Measurements from ENCODE around the gene APMAP. TPM values are rescaled to one million over a fixed set of nuclear protein-coding genes. Genes with fewer than 3 reads are reported as not detected.

Gene APMAP
- total and polyA plus RNA-seq, 7 donors, result 9.6 to 55.8 (median 25.7) TPM

DNA sequence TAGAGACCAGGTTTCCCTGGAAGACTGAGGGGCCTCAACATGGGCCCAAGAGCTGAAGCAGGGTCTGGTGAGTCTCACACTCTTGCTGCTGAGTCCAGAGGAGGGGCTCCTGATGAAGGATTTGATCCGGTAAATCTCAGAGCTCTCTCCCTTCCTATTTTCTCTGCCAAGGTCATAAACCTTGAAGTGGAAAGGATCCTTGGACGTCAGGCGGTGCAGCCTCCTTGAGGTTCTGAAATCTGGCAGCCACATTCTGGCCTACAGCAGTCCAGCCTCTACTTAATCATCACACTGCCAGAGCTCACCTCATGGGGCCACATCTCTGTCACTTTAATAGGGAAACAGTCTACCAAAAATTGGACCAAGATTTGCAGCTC is 41.4 kb upstream of the APMAP start:
- Histone ChIP-seq H3K27me3 (no peaks in the 10 kb centered on the region), H3K36me3 (peaks cover 0 to 18% (median 7%) of the 10 kb centered on the region in 4 donors), H3K4me3 (no peak overlapping the region), H3K9me3 (no peaks in the 10 kb centered on the region), H3K4me1 (peaks cover 0 to 93% (median 69%) of the 10 kb centered on the region in 4 donors), H3K27ac (peak overlapping the region; percentile 71 to 93 (median 80))
- whole genome bisulfite sequencing, 2 donors, result 16 to 69% methylated on average over 3 of the region's 3 CpGs
- intact Hi-C loops (cut with DNase I), result loop anchor here (10.0 kb wide), 1 partner anchor 591 kb away; the partner anchor contains the start of gene NANP
- DNase-seq, result peak; percentile 82
- TF ChIP-seq, protein P1, sequence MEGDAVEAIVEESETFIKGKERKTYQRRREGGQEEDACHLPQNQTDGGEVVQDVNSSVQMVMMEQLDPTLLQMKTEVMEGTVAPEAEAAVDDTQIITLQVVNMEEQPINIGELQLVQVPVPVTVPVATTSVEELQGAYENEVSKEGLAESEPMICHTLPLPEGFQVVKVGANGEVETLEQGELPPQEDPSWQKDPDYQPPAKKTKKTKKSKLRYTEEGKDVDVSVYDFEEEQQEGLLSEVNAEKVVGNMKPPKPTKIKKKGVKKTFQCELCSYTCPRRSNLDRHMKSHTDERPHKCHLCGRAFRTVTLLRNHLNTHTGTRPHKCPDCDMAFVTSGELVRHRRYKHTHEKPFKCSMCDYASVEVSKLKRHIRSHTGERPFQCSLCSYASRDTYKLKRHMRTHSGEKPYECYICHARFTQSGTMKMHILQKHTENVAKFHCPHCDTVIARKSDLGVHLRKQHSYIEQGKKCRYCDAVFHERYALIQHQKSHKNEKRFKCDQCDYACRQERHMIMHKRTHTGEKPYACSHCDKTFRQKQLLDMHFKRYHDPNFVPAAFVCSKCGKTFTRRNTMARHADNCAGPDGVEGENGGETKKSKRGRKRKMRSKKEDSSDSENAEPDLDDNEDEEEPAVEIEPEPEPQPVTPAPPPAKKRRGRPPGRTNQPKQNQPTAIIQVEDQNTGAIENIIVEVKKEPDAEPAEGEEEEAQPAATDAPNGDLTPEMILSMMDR (IDR thresholded peaks at IDR 0.05), result no peak
- no peak for TF ChIP-seq POLR2A (IDR thresholded peaks at IDR 0.05)
- no peak for TF ChIP-seq EP300 (IDR thresholded peaks at IDR 0.05)
- TF ChIP-seq POLR2AphosphoS5 (IDR thresholded peaks at IDR 0.05), result peak; percentile 18 to 60 (median 40)

DNA sequence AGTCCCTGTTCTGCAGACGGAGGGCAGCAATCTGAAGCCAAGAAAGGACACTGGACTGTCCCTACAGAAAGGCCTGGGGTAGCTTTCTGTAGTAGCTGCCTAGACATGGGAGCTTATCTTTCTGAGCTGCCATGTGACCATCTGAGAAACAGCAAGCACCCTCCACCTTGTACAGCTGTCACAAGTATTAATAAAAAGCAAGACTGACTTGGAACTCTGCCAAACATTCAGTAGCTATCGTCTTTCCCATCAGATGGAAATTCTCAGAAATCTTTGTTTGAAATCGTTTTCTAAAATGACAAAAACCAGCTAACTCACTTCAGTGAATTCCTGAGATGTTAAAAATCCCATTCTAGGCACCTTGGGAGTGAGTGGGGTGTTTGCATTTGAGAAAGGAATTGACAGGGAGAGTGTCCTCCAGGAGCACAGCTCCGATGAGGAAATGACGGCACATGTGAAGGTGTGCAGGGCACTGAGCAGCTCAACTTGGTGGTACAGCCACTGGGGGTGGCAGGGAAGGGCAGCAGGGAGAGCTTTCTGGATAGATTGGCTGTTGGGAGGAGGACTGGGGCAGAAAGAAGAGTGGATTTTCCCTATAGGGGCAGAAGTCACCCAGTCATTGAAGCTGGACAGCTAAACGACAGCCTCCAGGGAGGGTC is 40.8 kb upstream of the APMAP start:
- Histone ChIP-seq H3K4me1 (peaks cover 0 to 88% (median 64%) of the 10 kb centered on the region in 4 donors), H3K4me3 (no peak overlapping the region), H3K9me3 (no peaks in the 10 kb centered on the region), H3K27ac (peak overlapping the region; percentile 71 to 93 (median 80)), H3K36me3 (peaks cover 0 to 22% (median 8%) of the 10 kb centered on the region in 4 donors), H3K27me3 (no peaks in the 10 kb centered on the region)
- no peak for TF ChIP-seq EP300 (IDR thresholded peaks at IDR 0.05)
- peak in 1 of 4 donors; percentile 2 for TF ChIP-seq POLR2AphosphoS5 (IDR thresholded peaks at IDR 0.05)
- DNase-seq, result no peak
- intact Hi-C loops (cut with DNase I), result loop anchor here (10.0 kb wide), 1 partner anchor 591 kb away; the partner anchor contains the start of gene NANP
- WGBS, 2 donors, result 21 to 51% methylated on average over 6 of the region's 6 CpGs

DNA sequence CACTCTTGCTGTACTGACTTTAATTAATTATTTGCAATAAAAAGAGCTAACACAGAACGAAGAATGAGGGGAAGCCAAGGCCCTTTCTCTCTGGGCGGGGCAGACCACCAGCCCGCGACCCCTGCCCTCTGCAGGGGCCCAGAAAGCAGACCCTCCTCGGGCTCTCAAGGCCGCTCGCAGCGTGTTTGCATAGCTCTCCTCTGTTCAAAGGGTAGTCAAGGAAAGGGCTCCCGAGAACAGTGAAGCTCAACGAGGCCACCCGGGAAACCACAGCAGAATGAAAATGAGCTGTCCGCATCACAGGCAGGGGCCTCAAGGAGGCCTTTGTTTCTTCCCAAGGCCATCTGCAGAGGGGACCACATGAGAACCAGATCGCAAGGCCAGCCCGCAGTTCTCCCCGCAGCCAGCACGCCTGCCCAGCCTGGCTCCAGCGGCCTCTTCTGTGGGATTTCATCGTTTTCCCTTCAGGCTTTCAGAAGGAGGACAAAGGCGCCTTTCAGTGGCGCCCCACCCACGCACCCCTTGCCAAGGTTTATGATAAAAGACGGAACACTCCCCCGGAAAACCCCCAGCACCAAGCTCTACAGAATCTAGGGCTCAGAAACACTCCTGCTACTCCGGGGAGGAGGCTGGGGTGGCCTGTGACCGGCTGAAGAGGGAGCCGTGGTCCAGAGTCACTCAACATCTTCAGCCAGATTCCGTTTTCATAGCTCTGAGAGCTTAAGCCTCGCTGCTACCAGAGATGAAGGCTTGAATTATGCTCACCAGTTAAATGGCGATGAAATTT is 40.1 kb upstream of the APMAP start:
- no peaks in the 10 kb centered on the region for H3K27me3 ChIP-seq
- no peaks in the 10 kb centered on the region for H3K9me3 ChIP-seq
- peaks cover 0 to 81% (median 56%) of the 10 kb centered on the region in 4 donors for H3K4me1 ChIP-seq
- TF ChIP-seq POLR2AphosphoS5 (IDR thresholded peaks at IDR 0.05), result peak in 1 of 4 donors; percentile 10
- TF ChIP-seq POLR2A (IDR thresholded peaks at IDR 0.05), result no peak
- peak overlapping the region; percentile 71 to 93 (median 80) for H3K27ac ChIP-seq
- WGBS, 2 donors, result 22 to 64% methylated on average over 29 of the region's 29 CpGs
- DNase-seq, result peak; percentile 83
- peaks cover 0 to 25% (median 8%) of the 10 kb centered on the region in 4 donors for H3K36me3 ChIP-seq
- intact Hi-C loops (cut with DNase I), result loop anchor here (10.0 kb wide), 1 partner anchor 592 kb away; the partner anchor contains the start of gene NANP
- H3K4me3 ChIP-seq, result no peak overlapping the region

DNA sequence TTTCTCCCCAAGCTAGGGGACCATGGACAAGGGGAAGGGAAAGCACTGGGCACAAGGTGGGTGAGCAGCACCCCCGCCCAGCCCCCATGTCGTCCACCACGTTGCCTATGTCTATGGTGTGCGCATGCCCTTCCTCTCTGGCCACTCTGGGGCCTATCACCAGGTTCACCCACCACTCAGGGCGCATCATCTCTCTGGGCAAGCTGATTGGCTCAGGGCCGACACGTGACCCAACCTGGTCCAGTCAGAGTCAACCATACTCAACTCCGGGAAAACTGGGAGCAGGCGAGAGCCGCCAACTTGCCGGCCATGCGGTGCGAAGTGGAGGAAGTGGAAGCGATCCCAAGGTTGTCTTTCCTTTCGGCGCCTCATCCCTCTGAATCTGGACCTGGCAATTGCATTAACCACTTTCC is 39.5 kb upstream of the APMAP start:
- Histone ChIP-seq H3K4me3 (no peak overlapping the region), H3K9me3 (no peaks in the 10 kb centered on the region), H3K27ac (peak overlapping the region; percentile 71 to 93 (median 80)), H3K36me3 (peaks cover 0 to 25% (median 8%) of the 10 kb centered on the region in 4 donors), H3K27me3 (no peaks in the 10 kb centered on the region), H3K4me1 (peaks cover 0 to 75% (median 50%) of the 10 kb centered on the region in 4 donors)
- no peak for DNase-seq
- intact Hi-C loops (cut with DNase I), result loop anchor here (10.0 kb wide), 1 partner anchor 593 kb away; the partner anchor contains the start of gene NANP
- TF ChIP-seq EP300 (IDR thresholded peaks at IDR 0.05) (no peak), POLR2AphosphoS5 (IDR thresholded peaks at IDR 0.05) (no peak), POLR2A (IDR thresholded peaks at IDR 0.05) (no peak)
- 94 to 96% methylated on average over 16 of the region's 16 CpGs for WGBS, 2 donors

DNA sequence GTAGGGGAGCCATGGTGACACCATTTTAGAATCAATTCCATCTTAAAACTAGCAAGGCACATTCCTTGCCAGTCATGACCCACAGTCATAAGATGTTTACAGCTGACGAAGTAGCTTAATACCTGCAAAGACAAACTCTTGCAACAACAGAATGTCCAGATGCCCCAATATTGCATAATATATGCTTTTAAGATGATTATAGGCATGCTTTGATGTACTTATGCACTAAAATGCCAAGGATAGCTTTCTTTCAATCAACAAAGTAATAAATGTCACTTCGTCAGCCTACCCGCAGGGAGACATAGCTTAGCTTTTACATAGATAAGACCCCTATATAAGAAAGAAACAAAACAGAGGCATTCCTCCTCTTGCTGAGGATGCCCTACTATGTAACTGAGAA is 38.7 kb upstream of the APMAP start:
- DNase-seq, result no peak
- Histone ChIP-seq H3K27me3 (no peaks in the 10 kb centered on the region), H3K9me3 (no peaks in the 10 kb centered on the region), H3K36me3 (peaks cover 0 to 25% (median 8%) of the 10 kb centered on the region in 4 donors), H3K4me1 (peaks cover 0 to 67% (median 42%) of the 10 kb centered on the region in 4 donors), H3K27ac (peak overlapping the region in 2 of 4 donors; percentile 12 to 73), H3K4me3 (no peak overlapping the region)
- intact Hi-C loops (cut with DNase I), result loop anchor here (10.0 kb wide), 1 partner anchor 594 kb away; the partner anchor contains the start of gene NANP
- WGBS, 2 donors, result 78 to 95% methylated on average over 3 of the region's 3 CpGs
- no peak for TF ChIP-seq POLR2A (IDR thresholded peaks at IDR 0.05)
- TF ChIP-seq POLR2AphosphoS5 (IDR thresholded peaks at IDR 0.05), result no peak
- no peak for TF ChIP-seq EP300 (IDR thresholded peaks at IDR 0.05)
- TF ChIP-seq, protein P1 (IDR thresholded peaks at IDR 0.05), result no peak
